ENCODE results near the gene AGXT2.

The AGXT2 gene

GRCh38 chr5:35035271-35035670, 12.5 kb downstream of the AGXT2 start:
- H3K4me3 ChIP-seq (ENCODE audit: low read depth, low read length) = no peak overlapping the region
- no peak for TF ChIP-seq CTCF (IDR thresholded peaks at IDR 0.05; ENCODE audit: control insufficient read depth, extremely low read depth, insufficient read depth)
- no peak for DNase-seq (ENCODE audit: low read depth)

GRCh38 chr5:35032356-35032755, 15.4 kb downstream of the AGXT2 start:
- H3K4me3 ChIP-seq (ENCODE audit: low read depth, low read length) = no peak overlapping the region
- DNase-seq (ENCODE audit: low read depth) = no peak

GRCh38 chr5:35031276-35031675, 16.5 kb downstream of the AGXT2 start:
- no peak for TF ChIP-seq CTCF (IDR thresholded peaks at IDR 0.05; ENCODE audit: control insufficient read depth, extremely low read depth, insufficient read depth)
- DNase-seq (ENCODE audit: low read depth) = no peak
- no peak overlapping the region for H3K4me3 ChIP-seq (ENCODE audit: low read depth, low read length)

More at GRCh38 chr5:35032356-35032755, 15.4 kb downstream of the AGXT2 start:
- no peak for TF ChIP-seq CTCF (IDR thresholded peaks at IDR 0.05; ENCODE audit: control insufficient read depth, extremely low read depth, insufficient read depth)

- DNase-seq (ENCODE audit: low read depth) = no peak
- peak; percentile 31; the same call in 1 of the 2 replicates for TF ChIP-seq CTCF (IDR thresholded peaks at IDR 0.05; ENCODE audit: control insufficient read depth, extremely low read depth, insufficient read depth)
Measured at GRCh38 chr5:35030426-35031100, 17.2 kb downstream of the AGXT2 start.

GRCh38 chr5:35029333-35029732, 18.4 kb downstream of the AGXT2 start:
- no peak for TF ChIP-seq CTCF (IDR thresholded peaks at IDR 0.05; ENCODE audit: control insufficient read depth, extremely low read depth, insufficient read depth)
- no peak overlapping the region for H3K4me3 ChIP-seq (ENCODE audit: low read depth, low read length)
- DNase-seq (ENCODE audit: low read depth) = no peak

More at GRCh38 chr5:35030426-35031100, 17.2 kb downstream of the AGXT2 start:
- no peak overlapping the region for H3K4me3 ChIP-seq (ENCODE audit: low read depth, low read length)

GRCh38 chr5:35026941-35027340, 20.8 kb downstream of the AGXT2 start:
- no peak for TF ChIP-seq CTCF (IDR thresholded peaks at IDR 0.05; ENCODE audit: control insufficient read depth, extremely low read depth, insufficient read depth)
- no peak overlapping the region for H3K4me3 ChIP-seq (ENCODE audit: low read depth, low read length)
- DNase-seq (ENCODE audit: low read depth) = no peak

Data from LNCaP clone FGC (cell line).